GM21576 (cell line): ENCODE measurements around the gene HOXD4.

Experiments
- ATAC-seq: cut with Tn5 transposase; IDR thresholded peaks from one replicate; pipeline ENCODE4 v1.9.1; 2021; ENCODE audit warnings: mild to moderate bottlenecking, moderate library complexity; ENCODE audit not compliant: unreplicated experiment

Gene HOXD4

GRCh38 chr2:176151442-176152287, at the start of gene HOXD4:
TSS of gene HOXD4 (plus strand) at chr2:176151550. CDS start at chr2:176151634, 84 bp downstream.
- no peak for ATAC-seq

DNA sequence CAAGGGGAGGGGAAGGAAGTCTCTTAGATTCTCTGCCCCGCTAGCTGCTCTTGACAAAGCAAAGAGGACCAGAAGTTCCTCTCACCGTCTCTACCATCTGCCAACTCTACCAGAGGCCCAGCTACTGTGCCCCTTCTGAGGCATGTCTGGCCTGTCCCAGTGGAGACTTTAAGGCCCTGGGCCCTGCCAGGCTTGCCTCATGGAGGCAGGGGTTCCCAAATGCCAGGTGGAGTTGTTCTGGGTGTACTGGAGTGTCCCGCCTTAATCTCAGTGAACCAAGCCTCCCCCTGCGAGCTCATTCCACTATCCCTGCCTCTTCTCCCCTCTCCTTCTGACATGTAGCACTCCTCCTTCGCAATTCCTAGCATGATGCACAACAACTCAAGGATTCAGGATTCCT, 49.5 kb upstream of the HOXD4 start:
- no peak for ATAC-seq

DNA sequence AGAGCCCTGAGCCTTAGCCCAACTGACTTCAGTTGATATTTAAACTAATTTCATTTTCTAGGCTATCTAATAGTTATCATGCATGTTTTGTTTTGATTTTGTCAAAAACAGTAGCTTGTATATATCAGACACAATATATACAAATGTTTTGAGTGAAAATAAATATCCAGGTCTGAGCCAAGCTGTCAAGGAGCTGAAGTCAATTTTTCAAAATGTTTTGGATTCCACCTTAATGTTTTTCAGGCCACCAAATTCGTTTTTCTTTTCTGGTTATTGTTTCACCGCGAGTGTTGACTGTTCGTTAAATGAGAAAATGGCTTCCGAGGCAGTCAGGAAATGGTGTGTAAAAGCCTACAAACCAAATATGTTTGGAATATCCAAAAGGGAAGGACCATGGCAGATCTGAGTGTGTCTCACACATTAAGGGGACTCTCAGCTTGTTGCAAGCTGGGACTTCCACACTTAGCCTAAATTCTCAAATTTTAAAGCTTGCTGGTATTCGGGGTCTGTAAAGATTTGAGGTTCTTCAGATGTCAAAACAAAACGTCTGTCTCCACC, 49.0 kb upstream of the HOXD4 start:
- ATAC-seq: no peak

GRCh38 chr2:176103194-176103593, 48.2 kb upstream of the HOXD4 start:
- no peak for ATAC-seq

DNA sequence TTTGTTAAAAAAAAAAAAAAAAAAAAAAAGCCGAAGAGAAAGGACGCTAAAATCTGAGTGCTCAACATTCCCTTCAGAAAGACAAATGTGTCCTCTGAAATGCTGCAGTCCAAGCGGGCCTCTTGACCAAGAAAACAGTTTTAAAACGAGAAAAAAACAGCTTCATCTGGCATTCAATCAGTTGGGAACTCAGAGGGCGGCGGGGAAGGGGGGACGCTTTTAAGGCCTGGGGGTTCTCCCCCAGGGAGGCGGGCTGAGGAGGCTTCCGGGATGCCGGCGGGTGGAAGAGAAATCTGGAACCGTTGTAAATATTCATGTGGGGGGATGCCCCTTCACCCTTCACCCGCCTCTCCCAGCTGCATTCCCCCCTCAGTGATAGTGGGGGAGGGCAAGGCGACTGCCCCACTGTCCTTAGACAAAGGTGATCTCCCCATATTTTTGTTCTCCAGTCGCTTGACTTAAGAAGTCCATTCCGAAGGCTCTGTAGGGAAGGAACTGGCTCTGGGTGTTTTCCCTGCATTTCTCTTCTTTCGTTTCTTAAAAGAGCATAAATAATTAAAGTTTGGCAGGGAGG, 47.5 kb upstream of the HOXD4 start:
- no peak for ATAC-seq

DNA sequence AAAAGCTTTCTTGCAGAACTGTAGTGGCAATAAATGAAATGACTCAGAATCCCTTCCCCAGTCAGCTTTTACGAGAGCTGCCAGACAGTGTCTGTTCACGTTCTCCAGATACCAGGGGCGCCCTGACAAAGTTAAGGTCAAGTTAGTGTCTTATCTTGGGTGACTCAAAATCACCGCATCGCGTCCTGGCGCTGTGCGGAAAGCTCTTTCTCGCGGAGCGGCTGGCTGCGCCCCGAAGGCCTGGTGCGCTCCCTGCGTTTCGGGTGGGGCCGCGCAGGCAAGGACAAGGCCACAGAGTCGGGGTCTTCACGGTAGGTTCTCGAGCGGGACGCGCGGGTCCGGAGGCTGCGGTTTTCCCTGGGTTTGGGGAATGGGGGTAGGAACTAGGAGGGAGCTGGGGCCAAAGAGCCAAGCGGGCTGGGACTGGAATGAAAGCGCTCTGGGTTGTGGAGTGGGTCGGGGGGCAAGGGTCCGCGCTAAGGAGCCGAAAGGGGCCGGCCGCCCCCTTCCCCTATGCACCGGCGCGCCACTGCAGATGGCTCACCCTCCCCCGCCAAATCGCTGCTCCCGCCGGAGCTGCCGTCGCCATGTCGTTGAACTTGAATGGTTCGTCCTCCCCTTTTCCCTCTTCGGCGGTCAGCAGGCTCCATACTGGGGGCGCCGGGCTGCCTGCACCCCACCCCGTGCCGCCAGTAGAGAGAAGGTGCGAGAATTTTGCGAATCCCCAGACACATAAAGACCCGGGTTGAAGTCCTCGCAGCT, 46.9 kb upstream of the HOXD4 start:
- no peak for ATAC-seq

- ATAC-seq: no peak
Observed at GRCh38 chr2:176105078-176105729, 46.1 kb upstream of the HOXD4 start.

GRCh38 chr2:176105730-176106580, 45.4 kb upstream of the HOXD4 start:
- no peak for ATAC-seq

DNA sequence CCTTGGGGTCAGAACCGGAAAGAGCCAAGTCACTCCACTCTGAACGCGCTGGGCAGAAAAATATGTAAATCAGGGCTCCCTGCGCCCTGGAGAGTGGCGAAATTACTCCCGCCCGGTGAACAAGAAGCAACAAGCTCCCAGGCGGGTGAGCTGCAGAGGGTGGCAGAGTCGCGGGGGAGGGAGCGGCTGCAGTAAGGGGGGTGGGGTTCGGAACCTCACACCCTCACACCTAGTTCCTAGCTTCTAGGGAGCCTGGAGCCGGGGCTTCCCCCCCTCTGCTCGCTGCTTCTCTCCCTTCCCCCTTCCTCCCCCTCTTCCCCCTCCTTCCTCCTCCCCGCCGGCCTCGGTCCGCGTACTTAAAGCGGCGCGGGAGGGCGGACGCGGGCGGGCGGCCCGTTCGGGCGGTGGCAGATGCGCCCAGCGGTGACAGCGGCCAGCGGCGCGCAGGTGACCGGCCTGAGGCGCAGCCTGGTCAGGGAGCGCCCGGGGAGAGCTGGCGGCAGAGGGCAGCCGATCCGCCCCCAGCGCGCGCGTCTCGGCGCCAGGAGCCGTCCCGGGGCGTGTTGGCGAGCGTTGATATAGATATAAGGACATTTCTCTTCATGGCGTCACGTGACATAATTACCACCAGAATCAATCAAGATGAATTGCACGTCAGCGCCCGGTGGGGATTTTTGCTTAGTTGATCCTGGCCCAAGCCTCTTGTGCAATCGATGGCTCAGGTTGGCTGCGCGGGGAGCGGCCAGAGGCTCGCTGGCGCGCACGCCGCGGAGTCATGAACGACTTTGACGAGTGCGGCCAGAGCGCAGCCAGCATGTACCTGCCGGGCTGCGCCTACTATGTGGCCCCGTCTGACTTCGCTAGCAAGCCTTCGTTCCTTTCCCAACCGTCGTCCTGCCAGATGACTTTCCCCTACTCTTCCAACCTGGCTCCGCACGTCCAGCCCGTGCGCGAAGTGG, 44.5 kb upstream of the HOXD4 start, which contains the start of gene HOXD11:
TSS of gene HOXD11 (plus strand) at position 700 of the 959 bp plus-strand sequence. CDS start at position 776, 76 bp downstream.
- ATAC-seq: no peak

DNA sequence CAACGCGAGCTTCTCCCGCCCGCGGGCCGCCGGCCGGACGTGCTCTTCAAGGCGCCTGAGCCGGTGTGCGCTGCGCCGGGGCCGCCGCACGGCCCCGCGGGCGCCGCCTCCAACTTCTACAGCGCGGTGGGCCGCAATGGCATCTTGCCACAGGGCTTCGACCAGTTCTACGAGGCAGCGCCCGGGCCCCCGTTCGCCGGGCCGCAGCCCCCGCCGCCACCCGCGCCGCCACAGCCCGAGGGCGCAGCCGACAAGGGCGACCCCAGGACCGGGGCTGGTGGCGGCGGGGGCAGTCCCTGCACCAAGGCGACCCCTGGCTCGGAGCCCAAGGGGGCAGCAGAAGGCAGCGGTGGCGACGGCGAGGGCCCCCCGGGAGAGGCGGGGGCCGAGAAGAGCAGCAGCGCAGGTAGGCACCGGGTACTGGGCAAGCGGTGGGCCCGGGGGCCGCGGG, 43.6 kb upstream of the HOXD4 start:
- ATAC-seq: no peak

- ATAC-seq: no peak
Observed at GRCh38 chr2:176109192-176109901, 42.0 kb upstream of the HOXD4 start.

GRCh38 chr2:176109946-176110345, 41.4 kb upstream of the HOXD4 start:
- no peak for ATAC-seq

DNA sequence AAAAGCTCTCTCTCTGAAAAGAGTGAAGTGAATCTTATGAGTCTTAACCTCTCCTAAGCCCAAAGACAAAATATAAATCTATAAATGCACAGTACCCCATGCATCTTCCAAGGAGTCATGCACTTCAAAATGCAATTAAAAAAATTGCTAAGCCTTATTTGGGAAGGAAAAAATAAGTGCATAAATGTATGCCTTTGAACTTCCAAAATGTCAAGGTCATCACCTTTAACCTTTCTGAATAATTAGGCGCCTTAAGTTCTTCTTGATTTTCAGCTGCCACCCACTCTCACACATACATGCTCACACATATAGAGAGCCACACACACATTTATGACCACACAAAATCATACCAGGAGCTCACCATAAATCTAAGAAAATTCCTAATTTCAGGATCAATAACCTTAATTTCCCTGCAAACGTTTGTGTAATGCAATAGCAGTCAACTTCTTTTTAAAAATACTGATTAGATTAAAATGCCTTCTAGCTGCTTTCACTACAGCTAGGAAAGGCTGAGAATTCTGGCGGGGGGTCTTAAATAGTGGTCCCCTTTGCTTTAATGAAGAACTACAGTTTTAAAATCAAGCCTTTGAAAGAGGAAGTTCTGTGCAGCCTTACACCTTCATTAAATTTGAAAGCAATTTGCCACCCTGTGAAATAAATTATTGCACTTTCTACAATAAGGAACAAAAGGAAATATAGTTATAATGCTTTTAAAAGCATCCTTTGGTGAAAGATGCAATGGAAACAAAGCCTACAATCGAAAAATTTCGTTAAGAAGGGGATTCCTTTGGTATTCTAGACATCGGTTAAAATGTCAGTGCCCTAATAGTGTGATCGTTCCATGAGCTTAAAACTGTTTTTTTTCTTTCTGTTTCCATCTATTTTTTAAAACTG, 40.7 kb upstream of the HOXD4 start:
- ATAC-seq: no peak

- no peak for ATAC-seq
Observed at GRCh38 chr2:176111309-176111663, 40.1 kb upstream of the HOXD4 start.

DNA sequence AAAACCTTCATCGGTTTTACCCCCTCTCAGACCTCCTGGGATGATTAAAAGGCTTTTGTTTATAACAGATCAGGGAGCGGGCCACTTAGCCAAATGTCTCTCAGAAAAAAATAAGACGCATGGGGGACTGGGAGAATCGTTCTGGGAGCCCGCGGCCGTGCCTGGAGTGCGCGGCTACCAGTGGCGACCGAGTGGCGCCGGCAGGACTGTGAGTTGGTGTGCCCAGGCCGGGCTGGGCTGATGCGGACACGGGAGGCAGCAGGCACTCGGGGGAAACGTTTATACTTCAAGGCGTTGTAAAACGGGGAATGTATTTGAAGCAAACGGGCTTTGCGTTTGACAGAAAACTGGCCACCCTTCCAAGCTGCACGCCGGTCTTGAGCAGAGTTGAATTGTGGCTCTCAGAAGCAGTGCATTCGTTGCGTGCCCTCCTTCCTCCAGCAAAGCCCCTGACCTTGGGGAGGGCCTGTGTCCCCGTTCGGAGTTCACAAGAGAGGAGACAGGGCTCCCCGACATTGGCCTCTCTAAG, 39.4 kb upstream of the HOXD4 start:
- ATAC-seq: no peak

- no peak for ATAC-seq
Observed at GRCh38 chr2:176112375-176113302, 38.7 kb upstream of the HOXD4 start.
